Measurements from ENCODE around the gene AQP12A.

GRCh38 chr2:240642806-240643092 lies 48.9 kb upstream of the AQP12A start:
- TF ChIP-seq POLR2A (IDR thresholded peaks at IDR 0.05) = no peak
- no peak for TF ChIP-seq CTCF (IDR thresholded peaks at IDR 0.05)

Measured in adrenal gland (tissue), 5 donors.